HG03025 (cell line): Measurements from ENCODE around the gene ITGA4.

Source experiments
- ATAC-seq: cut with Tn5 transposase; IDR thresholded peaks from one replicate; pipeline ENCODE4 v1.9.1; 2021; ENCODE audit warnings: mild to moderate bottlenecking, moderate library complexity; ENCODE audit not compliant: unreplicated experiment, low FRiP score

Gene ITGA4

GRCh38 chr2:181457741-181458425, 697 bp downstream of the ITGA4 start:
- ATAC-seq, result peak; percentile 25

GRCh38 chr2:181458871-181459270, 1.7 kb downstream of the ITGA4 start:
- ATAC-seq, result no peak

- ATAC-seq, result no peak
Observed at GRCh38 chr2:181459621-181460021, 2.4 kb downstream of the ITGA4 start.

GRCh38 chr2:181461056-181461997, 4.1 kb downstream of the ITGA4 start:
- ATAC-seq, result no peak

GRCh38 chr2:181462033-181462432, 4.8 kb downstream of the ITGA4 start:
- no peak for ATAC-seq

GRCh38 chr2:181463588-181463987, 6.4 kb downstream of the ITGA4 start:
- no peak for ATAC-seq

GRCh38 chr2:181464966-181465365, 7.8 kb downstream of the ITGA4 start:
- ATAC-seq, result no peak

GRCh38 chr2:181465676-181466375, 8.6 kb downstream of the ITGA4 start:
- no peak for ATAC-seq

- ATAC-seq, result no peak
Observed at GRCh38 chr2:181466661-181467576, 9.7 kb downstream of the ITGA4 start.

- no peak for ATAC-seq
Observed at GRCh38 chr2:181467966-181468707, 11.0 kb downstream of the ITGA4 start.

- no peak for ATAC-seq
Observed at GRCh38 chr2:181468811-181469210, 11.6 kb downstream of the ITGA4 start.

GRCh38 chr2:181471226-181471625, 14.0 kb downstream of the ITGA4 start:
- no peak for ATAC-seq

- ATAC-seq, result no peak
Observed at GRCh38 chr2:181471783-181472182, 14.6 kb downstream of the ITGA4 start.

- no peak for ATAC-seq
Observed at GRCh38 chr2:181472990-181473389, 15.8 kb downstream of the ITGA4 start.

GRCh38 chr2:181474222-181474881, 17.2 kb downstream of the ITGA4 start:
- ATAC-seq, result no peak

GRCh38 chr2:181483211-181483610, 26.0 kb downstream of the ITGA4 start:
- no peak for ATAC-seq

- ATAC-seq, result no peak
Observed at GRCh38 chr2:181483876-181484275, 26.7 kb downstream of the ITGA4 start.

GRCh38 chr2:181484851-181485637, 27.9 kb downstream of the ITGA4 start:
- no peak for ATAC-seq
